ENCODE data around the gene C20orf204. TPM values are rescaled to one million over a fixed set of nuclear protein-coding genes. Genes with fewer than 3 reads are reported as not detected.

Gene C20orf204
- total RNA-seq, 1 experiment from 2014 or later: 3.4 TPM

DNA sequence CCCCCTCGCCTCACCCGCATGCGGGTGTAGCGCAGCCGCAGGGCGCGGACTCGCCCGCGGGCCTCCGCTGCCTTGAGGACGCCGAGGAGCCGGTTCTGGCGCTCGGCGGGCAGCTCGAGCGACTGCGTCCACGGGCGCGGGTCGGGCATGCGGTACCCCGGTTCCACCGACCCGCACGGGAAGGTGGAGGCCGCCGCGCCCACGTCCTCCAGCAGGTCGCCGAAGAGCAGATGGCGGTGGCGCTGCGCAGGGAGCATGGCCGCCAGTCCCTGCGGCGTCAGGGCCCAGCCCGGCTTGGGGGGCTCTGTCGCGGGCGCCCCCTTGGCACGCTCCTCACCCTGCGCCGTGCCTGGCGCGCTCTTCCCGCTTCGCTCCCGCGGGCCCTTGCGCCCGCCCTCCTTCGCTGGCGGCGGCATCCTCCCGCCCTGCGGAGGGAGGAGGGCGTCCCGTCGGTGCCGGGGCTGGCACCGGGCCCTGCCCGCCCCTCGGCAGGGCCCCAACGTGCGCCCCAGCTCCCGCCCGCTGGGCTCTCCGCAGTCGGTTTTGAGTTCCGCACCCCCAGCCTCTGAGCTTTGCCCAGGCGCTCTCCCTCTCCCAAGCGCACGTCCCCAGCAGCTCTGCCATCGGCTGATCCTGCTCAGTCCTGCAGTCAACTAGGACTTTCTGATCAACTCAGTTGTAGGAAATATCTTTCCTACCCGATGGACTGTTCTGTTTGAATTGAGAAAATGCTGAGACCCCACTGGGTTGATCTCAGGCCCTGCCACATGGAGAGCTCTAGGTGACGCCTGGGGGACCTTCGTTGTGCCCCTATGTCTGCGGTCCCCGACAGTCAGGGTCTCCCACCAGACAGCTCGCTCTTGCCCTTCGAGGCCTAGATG lies 48.1 kb downstream of the C20orf204 start, which contains the start of gene LKAAEAR1:
LKAAEAR1 (minus strand) TSS at position 595 of the 881 bp plus-strand sequence; CDS start at position 416, 179 bp downstream.
- Histone ChIP-seq H3K36me3 (ENCODE audit: low read depth, low read length) (no peaks in the 10 kb centered on the region), H3K9ac (ENCODE audit: low read length) (peak within 1 kb of the TSS; percentile 51), H3K4me3 (ENCODE audit: low read length) (peak within 1 kb of the TSS; percentile 76), H3K9me3 (ENCODE audit: low read length) (no peaks in the 10 kb centered on the region), H3K79me2 (ENCODE audit: low read length) (peaks cover 5% of the 10 kb centered on the region), H3K9me2 (replicated peaks; ENCODE audit: low read length) (no peaks in the 10 kb centered on the region), H3K4me2 (ENCODE audit: low read length) (peak within 1 kb of the TSS; percentile 99), H3K4me1 (ENCODE audit: insufficient read depth, low read length) (peaks cover 19% of the 10 kb centered on the region), H4K20me1 (ENCODE audit: low read length) (no peaks in the 10 kb centered on the region), H3K27ac (ENCODE audit: low read length) (no peak within 1 kb of the TSS), H3F3A (ENCODE audit: low read length, unreplicated experiment) (no peaks in the 10 kb centered on the region), H2AFZ (ENCODE audit: low read length) (peak within 1 kb of the TSS; percentile 83), H3K27me3 (ENCODE audit: low read length) (no peaks in the 10 kb centered on the region)
- BruUV-seq (replicated peaks): no TSS peak
- TF ChIP-seq EZH2phosphoT487 (IDR thresholded peaks at IDR 0.05; ENCODE audit: borderline replicate concordance, low read length) (no peak), EZH2 (IDR thresholded peaks at IDR 0.05; ENCODE audit: low read length, unreplicated experiment) (no peak)
- TF ChIP-seq, protein P1, sequence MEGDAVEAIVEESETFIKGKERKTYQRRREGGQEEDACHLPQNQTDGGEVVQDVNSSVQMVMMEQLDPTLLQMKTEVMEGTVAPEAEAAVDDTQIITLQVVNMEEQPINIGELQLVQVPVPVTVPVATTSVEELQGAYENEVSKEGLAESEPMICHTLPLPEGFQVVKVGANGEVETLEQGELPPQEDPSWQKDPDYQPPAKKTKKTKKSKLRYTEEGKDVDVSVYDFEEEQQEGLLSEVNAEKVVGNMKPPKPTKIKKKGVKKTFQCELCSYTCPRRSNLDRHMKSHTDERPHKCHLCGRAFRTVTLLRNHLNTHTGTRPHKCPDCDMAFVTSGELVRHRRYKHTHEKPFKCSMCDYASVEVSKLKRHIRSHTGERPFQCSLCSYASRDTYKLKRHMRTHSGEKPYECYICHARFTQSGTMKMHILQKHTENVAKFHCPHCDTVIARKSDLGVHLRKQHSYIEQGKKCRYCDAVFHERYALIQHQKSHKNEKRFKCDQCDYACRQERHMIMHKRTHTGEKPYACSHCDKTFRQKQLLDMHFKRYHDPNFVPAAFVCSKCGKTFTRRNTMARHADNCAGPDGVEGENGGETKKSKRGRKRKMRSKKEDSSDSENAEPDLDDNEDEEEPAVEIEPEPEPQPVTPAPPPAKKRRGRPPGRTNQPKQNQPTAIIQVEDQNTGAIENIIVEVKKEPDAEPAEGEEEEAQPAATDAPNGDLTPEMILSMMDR (conservative IDR thresholded peaks at IDR 0.05; ENCODE audit: low read depth, low read length): no peak
- ATAC-seq (0 out of 2 replicates have a peak, but pooled peaks have one; percentile 2), DNase-seq (no peak)
- intact Hi-C loops (cut with micrococcal nuclease): loop anchor here (1.0 kb wide), 1 partner anchor 36 kb away; no protein-coding TSS in a partner anchor
- CTCF ChIA-PET: interaction anchor here (0.7 to 2.0 kb wide), 6 partner anchors 14 to 376 kb away, joined by 3 to 15 read pairs (median 4); partner anchors contain the start of genes ARFRP1 and ZGPAT
- POLR2A ChIA-PET (ENCODE audit: unreplicated experiment): interaction anchor here (0.6 kb wide), 1 partner anchor 510 kb away, joined by 4 read pairs; the partner anchor contains the start of gene HELZ2

DNA sequence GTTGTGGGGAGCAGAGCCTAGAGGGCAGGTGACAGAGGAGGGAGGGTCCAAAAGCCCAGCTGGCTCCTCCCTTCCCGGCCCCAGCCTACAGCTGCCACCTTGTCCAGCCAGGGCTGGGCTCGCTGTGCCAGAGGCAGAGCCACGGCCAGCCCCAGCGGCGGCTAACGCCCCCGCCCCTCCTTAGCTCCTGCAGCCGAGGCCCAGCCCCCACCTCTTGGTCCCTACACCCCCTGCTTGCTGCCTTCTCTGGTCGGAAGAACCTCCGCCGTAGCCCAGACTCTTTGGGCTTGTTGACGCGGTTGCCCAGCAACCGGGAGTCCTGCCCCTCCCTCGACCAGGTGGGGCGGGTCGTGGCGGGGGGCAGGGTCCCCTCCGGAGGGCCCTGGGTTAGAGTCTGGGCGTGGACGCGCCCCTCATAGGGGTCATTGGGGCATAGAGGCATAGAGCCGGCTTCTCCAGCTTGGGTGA lies 48.7 kb downstream of the C20orf204 start:
- no peaks in the 10 kb centered on the region for H3K36me3 ChIP-seq (ENCODE audit: low read depth, low read length)
- TF ChIP-seq, protein P1 (conservative IDR thresholded peaks at IDR 0.05; ENCODE audit: low read depth, low read length): no peak
- no peak for TF ChIP-seq EZH2 (IDR thresholded peaks at IDR 0.05; ENCODE audit: low read length, unreplicated experiment)
- no peak for TF ChIP-seq EZH2phosphoT487 (IDR thresholded peaks at IDR 0.05; ENCODE audit: borderline replicate concordance, low read length)
- H3F3A ChIP-seq (ENCODE audit: low read length, unreplicated experiment): no peaks in the 10 kb centered on the region
- ATAC-seq: no peak
- no peaks in the 10 kb centered on the region for H3K9me3 ChIP-seq (ENCODE audit: low read length)
- BruUV-seq (replicated peaks): no TSS peak
- no peak overlapping the region for H3K4me3 ChIP-seq (ENCODE audit: low read length)
- H3K79me2 ChIP-seq (ENCODE audit: low read length): no peaks in the 10 kb centered on the region
- H2AFZ ChIP-seq (ENCODE audit: low read length): no peak overlapping the region
- ChIA-PET CTCF (no interaction called here), POLR2A (ENCODE audit: unreplicated experiment) (no interaction called here)
- no peak overlapping the region for H3K9ac ChIP-seq (ENCODE audit: low read length)
- no peaks in the 10 kb centered on the region for H3K27me3 ChIP-seq (ENCODE audit: low read length)
- no peak for DNase-seq
- H3K4me1 ChIP-seq (ENCODE audit: insufficient read depth, low read length): peaks cover 17% of the 10 kb centered on the region
- no peaks in the 10 kb centered on the region for H4K20me1 ChIP-seq (ENCODE audit: low read length)
- intact Hi-C loops (cut with micrococcal nuclease): no loop called here
- H3K9me2 ChIP-seq (replicated peaks; ENCODE audit: low read length): no peaks in the 10 kb centered on the region
- peak overlapping the region; percentile 99; the same call in 1 of the 2 replicates for H3K4me2 ChIP-seq (ENCODE audit: low read length)
- H3K27ac ChIP-seq (ENCODE audit: low read length): no peak overlapping the region

All from PC-3 (cell line).